NT2/D1 (cell line): ENCODE data around the gene GMPR.

ENCODE experiments used
- YY1 ChIP-seq: IDR thresholded peaks from 2 replicates; pipeline ENCODE4 v1.6.1; 2011; ENCODE audit not compliant: insufficient read length, insufficient read depth
- ZNF274 ChIP-seq: IDR thresholded peaks from 2 replicates; pipeline ENCODE4 v1.6.1; 2011; ENCODE audit warnings: mild to moderate bottlenecking, low read depth, low read length

DNA sequence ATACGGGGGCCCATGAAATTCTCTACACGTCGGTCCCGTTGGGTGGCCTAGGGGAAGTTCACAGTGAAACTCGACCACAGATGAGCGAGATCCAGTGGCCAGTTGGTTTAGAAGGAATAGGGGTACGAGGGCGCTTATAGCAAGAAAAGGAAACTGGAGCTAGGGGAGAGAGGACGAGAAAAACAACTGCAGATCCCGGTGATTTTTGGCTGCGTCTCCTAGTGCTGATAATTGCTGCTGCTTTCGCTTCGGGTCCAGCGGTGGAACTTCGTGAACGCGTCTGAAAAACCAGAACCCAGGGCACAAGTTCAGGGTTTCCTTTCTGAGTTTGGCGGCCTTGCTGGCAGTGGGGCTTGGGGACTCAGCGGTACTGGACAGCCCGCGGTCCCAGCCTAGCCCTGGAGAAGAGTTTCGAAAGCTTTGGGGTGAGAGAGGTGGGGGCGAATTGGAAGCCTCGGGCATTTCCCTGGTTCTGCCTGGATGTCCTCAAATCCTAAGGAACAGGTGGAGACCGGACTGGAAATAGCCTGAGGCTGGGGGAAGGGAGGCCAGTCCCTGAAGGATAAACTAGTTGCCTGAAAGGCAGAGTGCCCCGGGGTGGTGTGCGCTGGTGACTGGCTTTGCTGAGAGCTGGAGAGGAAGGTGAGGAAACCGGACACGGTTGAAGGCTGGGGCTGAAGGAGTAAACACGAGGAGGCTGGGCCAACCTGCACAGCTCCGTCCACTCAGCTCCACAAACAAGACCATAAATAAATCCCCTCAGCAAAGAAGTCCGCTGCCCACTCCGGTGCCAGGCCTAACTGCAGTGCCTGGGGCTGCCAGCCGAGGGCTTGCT, 793 bp downstream of the GMPR start:
- TF ChIP-seq ZNF274: no peak
- TF ChIP-seq YY1: no peak
